ENCODE results near the gene FRS2.

FRS2 gene

GRCh38 chr12:69563166-69563762, 93.1 kb downstream of the FRS2 start:
- TF ChIP-seq CTCF (IDR thresholded peaks at IDR 0.05; ENCODE audit: low read depth, low read length) = no peak
- H3K9me3 ChIP-seq = no peaks in the 10 kb centered on the region
- H3K4me1 ChIP-seq = no peaks in the 10 kb centered on the region
- no peak overlapping the region for H3K4me3 ChIP-seq (ENCODE audit: low read depth, low read length)
- no peaks in the 10 kb centered on the region for H3K27me3 ChIP-seq
- peaks cover 12% of the 10 kb centered on the region for H3K36me3 ChIP-seq
- DNase-seq = no peak

GRCh38 chr12:69566603-69567002, 96.4 kb downstream of the FRS2 start:
- Histone ChIP-seq H3K36me3 (peaks cover 17% of the 10 kb centered on the region), H3K4me3 (ENCODE audit: low read depth, low read length) (no peak overlapping the region), H3K9me3 (no peaks in the 10 kb centered on the region), H3K4me1 (peaks cover 3% of the 10 kb centered on the region; the same call in 1 of the 2 replicates), H3K27me3 (no peaks in the 10 kb centered on the region)
- peak; percentile 27; the same call in 1 of the 2 replicates for TF ChIP-seq CTCF (IDR thresholded peaks at IDR 0.05; ENCODE audit: low read depth, low read length)
- DNase-seq = no peak

GRCh38 chr12:69569236-69569635, 99.0 kb downstream of the FRS2 start:
- no peaks in the 10 kb centered on the region for H3K9me3 ChIP-seq
- H3K36me3 ChIP-seq = peaks cover 28% of the 10 kb centered on the region
- no peak for DNase-seq
- peaks cover 3% of the 10 kb centered on the region; the same call in 1 of the 2 replicates for H3K4me1 ChIP-seq
- TF ChIP-seq CTCF (IDR thresholded peaks at IDR 0.05; ENCODE audit: low read depth, low read length) = no peak
- no peaks in the 10 kb centered on the region for H3K27me3 ChIP-seq
- H3K4me3 ChIP-seq (ENCODE audit: low read depth, low read length) = no peak overlapping the region

GRCh38 chr12:69570000-69570516, 99.9 kb downstream of the FRS2 start:
- H3K36me3 ChIP-seq = peaks cover 33% of the 10 kb centered on the region
- TF ChIP-seq CTCF (IDR thresholded peaks at IDR 0.05; ENCODE audit: low read depth, low read length) = no peak
- DNase-seq = no peak

GRCh38 chr12:69570545-69571399, 100.6 kb downstream of the FRS2 start:
- Histone ChIP-seq H3K9me3 (no peaks in the 10 kb centered on the region), H3K4me1 (peaks cover 3% of the 10 kb centered on the region; the same call in 1 of the 2 replicates), H3K4me3 (ENCODE audit: low read depth, low read length) (no peak overlapping the region), H3K27me3 (no peaks in the 10 kb centered on the region), H3K36me3 (peaks cover 36% of the 10 kb centered on the region)
- peak; percentile 63 for DNase-seq
- TF ChIP-seq CTCF (IDR thresholded peaks at IDR 0.05; ENCODE audit: low read depth, low read length) = peak; percentile 88

More at GRCh38 chr12:69570000-69570516, 99.9 kb downstream of the FRS2 start:
- Histone ChIP-seq H3K4me3 (ENCODE audit: low read depth, low read length) (no peak overlapping the region), H3K27me3 (no peaks in the 10 kb centered on the region), H3K9me3 (no peaks in the 10 kb centered on the region), H3K4me1 (peaks cover 3% of the 10 kb centered on the region; the same call in 1 of the 2 replicates)
